Thyroid gland (tissue), 4 donors: ENCODE results near the gene NBEAL1.

Source experiments
- CTCF ChIP-seq, 6 experiments: fragments of 200-600 bp in 3 of 6; fragments of 450-650 bp in 3 of 6; sonication (generic) in 3 of 6; IDR thresholded peaks; one replicate each; pipeline ENCODE4 v1.5.1; 2016 to 2019; ENCODE audit warnings: antibody characterized with exemption in 6 of 6, mild to moderate bottlenecking in 2 of 6, inconsistent platforms in 1 of 6, moderate library complexity in 1 of 6
- POLR2A ChIP-seq, 2 donors: fragments of 450-650 bp; IDR thresholded peaks; one replicate each; pipeline ENCODE4 v1.6.1; 2017; ENCODE audit warnings: antibody characterized with exemption in 2 of 2, mild to moderate bottlenecking in 2 of 2, moderate library complexity in 1 of 2

GRCh38 chr2:203200866-203201265 lies 186.2 kb downstream of the NBEAL1 start:
- TF ChIP-seq CTCF (IDR thresholded peaks at IDR 0.05) (no peak), POLR2A (IDR thresholded peaks at IDR 0.05) (no peak)
